ENCODE results near the gene PRPSAP2. TPM values are rescaled to one million over a fixed set of nuclear protein-coding genes. Genes with fewer than 3 reads are reported as not detected.
"Not testable (repeated sequence)": the region's sequence is repeated elsewhere in the genome, so short reads cannot be mapped to it uniquely, and the experiment has no call there.

Gene PRPSAP2, protein sequence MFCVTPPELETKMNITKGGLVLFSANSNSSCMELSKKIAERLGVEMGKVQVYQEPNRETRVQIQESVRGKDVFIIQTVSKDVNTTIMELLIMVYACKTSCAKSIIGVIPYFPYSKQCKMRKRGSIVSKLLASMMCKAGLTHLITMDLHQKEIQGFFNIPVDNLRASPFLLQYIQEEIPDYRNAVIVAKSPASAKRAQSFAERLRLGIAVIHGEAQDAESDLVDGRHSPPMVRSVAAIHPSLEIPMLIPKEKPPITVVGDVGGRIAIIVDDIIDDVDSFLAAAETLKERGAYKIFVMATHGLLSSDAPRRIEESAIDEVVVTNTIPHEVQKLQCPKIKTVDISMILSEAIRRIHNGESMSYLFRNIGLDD
- total RNA-seq, result 10 to 100 TPM; 63.0 to 63.7 TPM

DNA sequence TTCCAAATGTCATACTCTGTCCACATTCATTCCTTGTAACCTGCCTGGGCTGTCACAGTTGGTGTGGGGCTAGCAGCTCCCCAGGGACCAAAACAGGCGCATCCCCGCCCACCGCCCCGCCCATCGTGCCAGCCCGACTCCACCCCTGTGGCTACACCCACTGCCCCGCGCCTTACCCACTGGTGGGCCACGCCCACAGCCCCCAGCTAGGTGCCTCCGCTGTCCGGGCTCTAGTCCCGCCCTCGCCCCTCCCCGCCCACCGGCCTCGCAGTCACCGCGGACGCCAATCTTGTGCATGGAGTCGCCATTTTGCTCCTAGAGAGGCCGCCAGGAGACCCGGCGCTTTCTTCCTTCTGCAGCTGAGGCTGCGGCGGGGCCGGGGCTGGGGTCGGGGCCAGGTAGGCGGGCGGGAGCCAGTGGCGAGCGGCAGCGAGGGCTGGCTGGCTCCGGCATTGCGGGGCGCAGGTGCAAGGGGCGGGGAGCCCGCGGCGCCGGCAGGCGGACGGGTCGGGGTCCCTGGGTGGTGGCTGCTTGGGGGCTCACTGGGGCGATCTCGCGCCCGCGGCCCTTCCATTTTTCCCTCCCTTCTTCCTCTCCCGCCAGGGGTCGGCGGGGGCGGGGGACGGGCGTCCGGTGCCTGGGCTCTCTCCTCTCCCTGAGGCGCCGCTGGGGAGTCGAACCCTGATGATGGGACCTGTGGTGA is at the start of gene PRPSAP2:
Gene PRPSAP2 (plus strand): TSS at position 268 of the 703 bp plus-strand sequence. CDS start 7,703 bp downstream, outside the sequence.
- ATAC-seq, result peak; percentile 78
- H3K9me3 Mint-ChIP-seq, result no peaks in the 10 kb centered on the region
- TF ChIP-seq, protein P1, sequence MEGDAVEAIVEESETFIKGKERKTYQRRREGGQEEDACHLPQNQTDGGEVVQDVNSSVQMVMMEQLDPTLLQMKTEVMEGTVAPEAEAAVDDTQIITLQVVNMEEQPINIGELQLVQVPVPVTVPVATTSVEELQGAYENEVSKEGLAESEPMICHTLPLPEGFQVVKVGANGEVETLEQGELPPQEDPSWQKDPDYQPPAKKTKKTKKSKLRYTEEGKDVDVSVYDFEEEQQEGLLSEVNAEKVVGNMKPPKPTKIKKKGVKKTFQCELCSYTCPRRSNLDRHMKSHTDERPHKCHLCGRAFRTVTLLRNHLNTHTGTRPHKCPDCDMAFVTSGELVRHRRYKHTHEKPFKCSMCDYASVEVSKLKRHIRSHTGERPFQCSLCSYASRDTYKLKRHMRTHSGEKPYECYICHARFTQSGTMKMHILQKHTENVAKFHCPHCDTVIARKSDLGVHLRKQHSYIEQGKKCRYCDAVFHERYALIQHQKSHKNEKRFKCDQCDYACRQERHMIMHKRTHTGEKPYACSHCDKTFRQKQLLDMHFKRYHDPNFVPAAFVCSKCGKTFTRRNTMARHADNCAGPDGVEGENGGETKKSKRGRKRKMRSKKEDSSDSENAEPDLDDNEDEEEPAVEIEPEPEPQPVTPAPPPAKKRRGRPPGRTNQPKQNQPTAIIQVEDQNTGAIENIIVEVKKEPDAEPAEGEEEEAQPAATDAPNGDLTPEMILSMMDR (IDR thresholded peaks at IDR 0.05), result no peak
- ChIA-PET CTCF (interaction anchor here (0.8 to 4.2 kb wide), 5 partner anchors 8 to 232 kb away, joined by 3 to 15 read pairs (median 7); no protein-coding TSS in a partner anchor), POLR2A (interaction anchor here (0.7 kb wide), 1 partner anchor 77 kb away, joined by 3 read pairs; no protein-coding TSS in a partner anchor)
- peaks cover 19% of the 10 kb centered on the region for H3K36me3 Mint-ChIP-seq (ENCODE audit: low read depth)
- intact Hi-C loops (cut with micrococcal nuclease), result loop anchor here (5.0 kb wide), 1 partner anchor 64 kb away; no protein-coding TSS in a partner anchor
- H3K27ac Mint-ChIP-seq, result peak within 1 kb of the TSS; percentile 92
- peak; percentile 95 for DNase-seq
- H3K4me3 Mint-ChIP-seq, result peak within 1 kb of the TSS; percentile 86
- peaks cover 42% of the 10 kb centered on the region for H3K4me1 Mint-ChIP-seq (ENCODE audit: low read depth)
- no peaks in the 10 kb centered on the region for H3K27me3 Mint-ChIP-seq

DNA sequence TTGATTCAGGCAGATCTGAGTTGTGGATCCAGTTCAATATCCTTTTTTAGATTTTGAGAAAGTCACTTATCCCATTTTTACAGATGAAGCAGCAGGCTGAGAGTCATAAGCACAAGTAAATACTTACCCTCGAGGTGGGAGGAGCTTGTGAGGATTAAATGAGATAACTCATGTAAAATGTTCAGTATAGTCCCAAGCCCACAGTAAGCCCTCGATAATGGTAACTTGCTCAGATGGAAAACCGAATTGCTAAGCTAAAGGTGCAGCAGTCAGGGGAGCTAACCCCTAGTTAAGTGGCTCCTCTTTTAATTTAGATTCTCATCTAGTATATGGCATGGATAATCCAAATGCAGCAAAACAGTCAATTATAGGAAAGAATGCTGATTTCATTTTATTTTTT is 42.0 kb upstream of the PRPSAP2 start:
- POLR2A ChIA-PET; intact Hi-C loops (cut with micrococcal nuclease); DNase-seq; H3K9me3 Mint-ChIP-seq; H3K4me1 Mint-ChIP-seq (ENCODE audit: low read depth); H3K27ac Mint-ChIP-seq; ATAC-seq; H3K4me3 Mint-ChIP-seq; H3K27me3 Mint-ChIP-seq; H3K36me3 Mint-ChIP-seq (ENCODE audit: low read depth): not testable (repeated sequence)
- CTCF ChIA-PET, result interaction anchor here (2.1 kb wide), 1 partner anchor 145 kb away, joined by 10 read pairs; no protein-coding TSS in a partner anchor

DNA sequence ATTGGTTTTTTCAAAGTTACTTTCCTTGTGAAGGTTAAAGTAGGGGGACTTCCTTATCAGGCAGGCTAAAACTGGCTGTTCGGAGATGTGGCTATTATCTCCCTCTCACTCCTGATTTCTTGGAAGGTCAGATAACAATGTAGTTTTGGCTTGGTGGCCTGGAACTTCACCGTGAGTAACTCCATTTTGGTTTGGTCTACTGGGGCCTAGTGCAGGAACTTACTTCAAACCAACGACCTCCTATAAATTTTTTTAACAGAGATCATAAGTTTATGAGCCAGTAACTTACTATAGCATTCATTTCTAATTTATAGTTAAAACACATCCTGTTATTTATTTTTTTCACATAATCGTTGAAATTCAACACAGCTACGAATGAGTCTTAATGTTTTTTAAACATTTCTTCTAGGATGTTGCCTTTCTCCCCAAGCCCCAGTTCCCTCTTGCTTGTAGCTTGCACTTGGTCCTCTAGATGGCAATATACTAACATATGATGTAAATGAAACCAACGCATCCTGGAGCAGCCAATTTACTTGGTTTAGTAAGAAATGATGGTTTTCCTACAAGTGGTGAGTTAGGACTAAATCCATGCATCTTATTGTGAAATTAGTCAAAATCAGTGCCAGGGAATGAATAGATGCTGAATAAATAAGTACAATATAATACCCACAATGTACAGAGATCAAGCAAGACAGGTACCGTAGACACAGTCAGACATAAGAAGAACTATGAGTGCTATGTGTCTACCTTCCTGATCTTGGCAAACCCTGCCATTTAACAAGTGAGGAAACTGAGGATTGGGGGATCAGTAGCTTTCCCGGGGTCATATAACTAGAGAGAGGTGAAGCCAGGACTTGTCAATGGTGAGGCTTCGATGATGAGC is 41.2 kb upstream of the PRPSAP2 start:
- CTCF ChIA-PET, result interaction anchor here (2.1 kb wide), 1 partner anchor 144 kb away, joined by 10 read pairs; no protein-coding TSS in a partner anchor
- H3K27me3 Mint-ChIP-seq; H3K4me3 Mint-ChIP-seq; POLR2A ChIA-PET; H3K36me3 Mint-ChIP-seq (ENCODE audit: low read depth); H3K9me3 Mint-ChIP-seq; intact Hi-C loops (cut with micrococcal nuclease); H3K27ac Mint-ChIP-seq: not testable (repeated sequence)
- H3K4me1 Mint-ChIP-seq (ENCODE audit: low read depth), result peaks cover 13% of the 10 kb centered on the region
- DNase-seq (peak; percentile 47), ATAC-seq (peak; percentile 80)
- TF ChIP-seq, protein P1 (IDR thresholded peaks at IDR 0.05), result peak; percentile 69

DNA sequence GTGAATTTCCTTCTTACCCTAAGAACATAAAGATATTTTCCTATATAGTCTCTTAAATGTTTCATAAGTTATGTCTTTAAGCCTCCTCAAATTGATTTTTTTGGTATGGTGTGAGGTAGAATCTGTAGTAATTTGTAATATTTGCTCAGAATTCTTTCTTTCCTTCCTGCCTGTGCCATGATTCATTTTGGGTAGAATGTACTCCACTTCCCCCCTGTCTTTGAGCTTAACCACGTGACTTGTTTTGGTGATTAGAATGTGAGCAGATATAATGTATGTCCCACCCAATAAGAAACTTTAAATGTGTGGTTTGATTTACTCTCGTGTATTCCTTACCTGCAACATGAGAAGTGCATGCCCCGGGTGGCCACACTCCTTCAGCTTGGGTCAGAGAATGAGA is 36.5 kb upstream of the PRPSAP2 start:
- DNase-seq; H3K27ac Mint-ChIP-seq; H3K9me3 Mint-ChIP-seq; intact Hi-C loops (cut with micrococcal nuclease); H3K27me3 Mint-ChIP-seq; CTCF ChIA-PET; POLR2A ChIA-PET; H3K4me3 Mint-ChIP-seq; H3K36me3 Mint-ChIP-seq (ENCODE audit: low read depth); ATAC-seq: not testable (repeated sequence)
- peaks cover 14% of the 10 kb centered on the region for H3K4me1 Mint-ChIP-seq (ENCODE audit: low read depth)

DNA sequence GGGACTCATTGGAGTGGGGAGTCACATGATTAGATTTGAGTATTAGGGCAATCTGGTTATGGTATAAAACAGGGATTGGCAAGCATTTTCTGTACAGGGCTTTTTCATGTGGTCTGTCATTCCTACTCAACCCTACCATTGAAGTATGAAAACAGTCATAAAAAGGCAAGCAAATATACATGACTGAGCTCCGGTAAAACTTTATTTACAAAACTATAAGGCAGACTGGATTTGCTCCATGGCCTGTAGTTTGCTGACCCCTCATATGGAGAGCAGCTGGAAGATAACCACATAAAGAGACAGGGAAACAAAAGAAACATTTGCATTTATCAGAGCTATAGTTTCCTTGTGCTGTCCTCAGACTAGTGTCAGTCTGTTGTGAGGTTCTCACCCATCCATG is 30.3 kb upstream of the PRPSAP2 start:
- H3K27me3 Mint-ChIP-seq; H3K27ac Mint-ChIP-seq; POLR2A ChIA-PET; CTCF ChIA-PET; DNase-seq; intact Hi-C loops (cut with micrococcal nuclease); H3K9me3 Mint-ChIP-seq; H3K4me3 Mint-ChIP-seq; ATAC-seq; H3K36me3 Mint-ChIP-seq (ENCODE audit: low read depth); H3K4me1 Mint-ChIP-seq (ENCODE audit: low read depth): not testable (repeated sequence)

DNA sequence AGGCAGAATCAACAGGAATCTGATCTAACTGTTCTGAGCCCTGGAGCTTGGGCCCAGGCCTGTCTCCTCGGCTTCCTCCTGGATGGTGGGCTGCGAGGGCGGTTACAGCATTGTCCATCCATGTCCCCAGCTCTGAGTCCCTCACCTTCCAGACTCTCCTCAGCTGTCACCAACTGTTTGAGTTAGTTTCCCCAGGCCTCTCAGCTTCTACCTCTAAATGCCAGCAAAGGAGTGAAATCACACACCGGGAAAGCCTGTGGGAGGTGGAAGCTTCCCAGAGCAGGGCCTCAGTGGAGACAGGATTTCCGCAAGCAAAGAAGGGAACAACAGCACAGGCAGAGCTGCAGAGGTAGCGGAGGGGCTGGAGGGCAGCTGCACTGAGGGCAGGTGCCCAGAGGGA is 9.4 kb upstream of the PRPSAP2 start:
- H3K36me3 Mint-ChIP-seq (ENCODE audit: low read depth), result no peaks in the 10 kb centered on the region
- no peak for DNase-seq
- ChIA-PET CTCF (no interaction called here), POLR2A (no interaction called here)
- H3K27me3 Mint-ChIP-seq, result no peaks in the 10 kb centered on the region
- H3K4me3 Mint-ChIP-seq, result no peak overlapping the region
- H3K4me1 Mint-ChIP-seq (ENCODE audit: low read depth), result no peaks in the 10 kb centered on the region
- H3K9me3 Mint-ChIP-seq, result no peaks in the 10 kb centered on the region
- no peak for ATAC-seq
- H3K27ac Mint-ChIP-seq, result no peak overlapping the region
- TF ChIP-seq, protein P1 (IDR thresholded peaks at IDR 0.05), result no peak
- intact Hi-C loops (cut with micrococcal nuclease), result no loop called here

All from activated CD8-positive, alpha-beta T cell treated with anti-CD3 and anti-CD28 coated beads for 36 hours (primary cell).